SK-N-MC (cell line): ENCODE results near the gene PROSER3.

Experiments
- DNase-seq: peaks from one replicate; pipeline ENCODE4 v3.0.0-alpha.2; 2011; ENCODE audit warnings: low read depth, low spot score
- H3K27ac ChIP-seq: fragments of 200-600 bp; sonication (generic); 2 replicates; pipeline ENCODE4 v1.5.1; 2016; ENCODE audit warnings: mixed run types
- H3K36me3 ChIP-seq: fragments of 200-600 bp; sonication (generic); 2 replicates; pipeline ENCODE4 v1.6.1; 2017; ENCODE audit warnings: antibody characterized with exemption, low read length, mixed read lengths; ENCODE audit not compliant: insufficient read depth
- H3K4me3 ChIP-seq: fragments of 200-600 bp; sonication (generic); 2 replicates; pipeline ENCODE4 v1.5.1; 2016
- H3K9ac ChIP-seq: fragments of 200-600 bp; sonication (generic); 2 replicates; pipeline ENCODE4 v1.8.0; 2017; ENCODE audit warnings: mixed run types, mixed read lengths; ENCODE audit not compliant: insufficient read length
- H3K9me3 ChIP-seq: fragments of 200-600 bp; sonication (generic); 2 replicates; pipeline ENCODE4 v1.6.1; 2017; ENCODE audit warnings: low read depth, mild to moderate bottlenecking, antibody characterized with exemption, low read length, moderate library complexity, mixed read lengths
- EZH2 ChIP-seq: fragments of 200-600 bp; sonication (generic); IDR thresholded peaks from one replicate; pipeline ENCODE4 v1.6.1; 2017; ENCODE audit warnings: antibody characterized with exemption
- FOXP2 ChIP-seq: optimal IDR thresholded peaks from 2 replicates; pipeline ENCODE3; 2011; ENCODE audit warnings: mild to moderate bottlenecking, moderate library complexity; ENCODE audit not compliant: insufficient read depth; ENCODE audit errors: extremely low read length, control extremely low read depth
- POLR2AphosphoS5 ChIP-seq: IDR thresholded peaks from 2 replicates; pipeline ENCODE4 v1.6.1; 2012; ENCODE audit warnings: mild to moderate bottlenecking, low read depth, low read length, borderline replicate concordance

Gene PROSER3

DNA sequence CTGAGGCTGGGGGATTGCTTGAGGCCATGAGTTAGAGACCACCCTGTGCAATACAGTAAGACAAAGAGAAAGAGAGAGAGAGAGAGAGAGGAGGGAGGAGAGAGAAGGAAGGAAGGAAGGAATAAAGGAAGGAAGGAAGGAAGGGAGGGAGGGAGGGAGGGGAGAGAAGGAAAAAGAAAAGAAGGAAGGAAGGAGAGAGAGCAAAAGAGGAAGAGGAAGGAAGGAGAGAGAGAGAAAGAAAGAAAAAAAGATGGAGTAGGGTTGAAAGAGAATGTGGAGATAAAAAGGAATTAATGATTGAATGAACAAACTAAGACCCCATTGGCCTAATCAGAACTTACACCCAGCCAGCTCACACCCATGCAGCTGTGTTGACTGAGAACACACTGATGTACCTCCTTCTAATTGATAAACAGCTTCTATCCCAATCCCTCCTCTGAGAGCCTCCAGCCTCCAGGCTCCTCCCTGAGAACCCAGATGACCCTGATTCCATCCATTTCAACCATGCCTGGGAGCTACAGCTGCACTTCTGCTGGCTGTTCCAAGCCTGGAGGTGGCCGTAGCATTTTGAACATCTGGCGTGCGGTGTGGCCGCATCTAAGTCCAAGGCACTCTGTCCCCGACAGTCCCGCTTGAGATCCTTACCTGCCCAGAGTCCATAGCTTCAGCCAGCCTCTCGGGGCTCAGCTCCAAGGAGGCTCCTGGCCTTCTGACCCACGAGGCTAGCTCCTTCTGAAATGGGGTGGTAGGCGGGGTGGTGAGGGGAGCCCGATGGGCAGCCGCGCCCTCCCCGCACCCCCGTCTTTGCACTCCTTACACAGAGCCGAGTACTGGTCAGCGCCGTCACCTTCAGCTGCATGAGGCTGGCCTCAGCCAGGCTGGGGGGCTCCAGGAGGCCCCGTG lies 53.6 kb downstream of the PROSER3 start:
- Histone ChIP-seq H3K9me3 (no peaks in the 10 kb centered on the region), H3K4me3 (no peak overlapping the region), H3K9ac (no peak overlapping the region), H3K27ac (no peak overlapping the region), H3K36me3 (no peaks in the 10 kb centered on the region)
- TF ChIP-seq FOXP2 (no peak), POLR2AphosphoS5 (no peak), EZH2 (no peak)
- DNase-seq = no peak

GRCh38 chr19:35812220-35813042 lies 54.5 kb downstream of the PROSER3 start, which contains the start of gene PRODH2:
TSS of gene PRODH2 (minus strand) at chr19:35812845. CDS start at chr19:35812805, 40 bp downstream.
- no peak within 1 kb of the TSS for H3K9ac ChIP-seq
- H3K4me3 ChIP-seq = no peak within 1 kb of the TSS
- H3K27ac ChIP-seq = no peak within 1 kb of the TSS
- H3K9me3 ChIP-seq = no peaks in the 10 kb centered on the region
- TF ChIP-seq POLR2AphosphoS5 = no peak
- no peaks in the 10 kb centered on the region for H3K36me3 ChIP-seq
- no peak for DNase-seq

- Histone ChIP-seq H3K36me3 (no peaks in the 10 kb centered on the region), H3K9ac (no peak overlapping the region), H3K9me3 (no peaks in the 10 kb centered on the region), H3K4me3 (no peak overlapping the region), H3K27ac (no peak overlapping the region)
- DNase-seq = no peak
- TF ChIP-seq POLR2AphosphoS5 (no peak), EZH2 (no peak), FOXP2 (no peak)
These were observed 55.3 kb downstream of the PROSER3 start for GRCh38 chr19:35813043-35813890.

DNA sequence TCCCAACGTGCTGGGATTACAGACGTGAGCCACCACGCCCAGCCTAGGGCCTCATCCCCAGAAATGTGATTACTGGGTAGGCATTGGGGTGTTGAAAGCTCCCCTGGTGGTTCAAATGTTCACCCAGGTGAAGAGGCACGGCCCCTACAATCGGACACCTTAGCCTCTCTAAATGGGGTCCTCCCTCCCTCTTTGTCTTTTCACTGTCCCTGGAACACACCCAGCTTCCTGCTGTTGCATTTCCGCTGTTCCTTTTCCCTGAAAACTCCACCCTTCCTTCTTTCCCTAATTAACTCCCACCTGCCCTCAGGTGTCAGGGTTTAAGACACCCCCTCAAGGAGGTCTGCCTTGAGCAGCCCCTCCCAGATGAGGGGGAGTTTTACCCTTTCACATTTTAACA lies 58.3 kb downstream of the PROSER3 start:
- Histone ChIP-seq H3K27ac (no peak overlapping the region), H3K36me3 (no peaks in the 10 kb centered on the region), H3K4me3 (no peak overlapping the region), H3K9ac (no peak overlapping the region), H3K9me3 (no peaks in the 10 kb centered on the region)
- DNase-seq = no peak
- no peak for TF ChIP-seq EZH2
- TF ChIP-seq POLR2AphosphoS5 = no peak
- TF ChIP-seq FOXP2 = no peak

DNA sequence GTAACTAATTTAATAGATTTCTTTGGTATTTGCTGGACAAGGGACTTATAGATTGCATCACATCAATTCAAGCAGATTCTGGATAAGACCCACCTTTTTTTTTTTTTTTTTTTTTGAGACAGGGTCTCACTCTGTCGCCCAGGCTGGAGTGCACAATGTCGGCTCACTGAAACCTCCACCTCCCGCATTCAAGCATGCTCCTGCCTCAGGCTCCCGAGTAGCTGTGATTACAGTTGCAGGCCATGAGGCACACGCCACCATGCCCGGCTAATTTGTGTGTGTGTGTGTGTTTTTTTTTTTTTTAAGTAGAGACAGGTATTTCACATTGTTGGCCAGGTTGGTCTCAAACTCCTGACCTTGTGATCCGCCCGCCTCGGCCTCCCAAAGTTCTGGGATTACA lies 58.9 kb downstream of the PROSER3 start:
- Histone ChIP-seq H3K27ac (no peak overlapping the region), H3K4me3 (no peak overlapping the region), H3K9me3 (no peaks in the 10 kb centered on the region), H3K36me3 (no peaks in the 10 kb centered on the region), H3K9ac (no peak overlapping the region)
- TF ChIP-seq EZH2 = no peak
- no peak for TF ChIP-seq POLR2AphosphoS5
- TF ChIP-seq FOXP2 = no peak
- no peak for DNase-seq

DNA sequence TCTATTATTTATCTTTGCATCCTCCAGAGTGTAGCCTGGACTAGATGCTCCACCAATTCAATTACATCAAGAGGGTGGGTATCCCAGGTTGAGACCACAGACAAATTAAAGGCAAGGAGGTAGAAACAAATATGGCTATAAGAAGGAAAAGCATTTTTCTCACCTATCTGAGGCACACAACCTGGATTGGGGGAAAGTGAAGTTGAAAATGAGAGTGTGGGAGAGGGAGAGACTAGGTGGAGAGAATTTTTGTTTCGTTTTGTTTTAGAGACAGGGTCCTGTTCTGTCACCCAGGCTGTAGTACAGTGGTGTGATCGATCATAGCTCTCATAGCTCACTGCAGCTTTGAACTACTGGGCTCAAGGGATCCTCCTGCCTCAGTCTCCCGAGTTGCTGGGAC lies 60.5 kb downstream of the PROSER3 start:
- Histone ChIP-seq H3K4me3 (no peak overlapping the region), H3K9me3 (no peaks in the 10 kb centered on the region), H3K27ac (no peak overlapping the region), H3K36me3 (no peaks in the 10 kb centered on the region), H3K9ac (no peak overlapping the region)
- DNase-seq = no peak
- TF ChIP-seq EZH2 (no peak), POLR2AphosphoS5 (no peak), FOXP2 (no peak)
